GM12878 (cell line): Measurements from ENCODE around the gene NKD1.

Experiments
- CTCF ChIP-seq, 3 experiments: IDR thresholded peaks in 2 of 3; conservative IDR thresholded peaks in 1 of 3; 2 replicates each; pipeline ENCODE4 v1.5.1; 2011; ENCODE audit warnings: low read depth in 3 of 3, low read length in 3 of 3, mild to moderate bottlenecking in 3 of 3, control low read depth in 2 of 3, moderate library complexity in 2 of 3, inconsistent platforms in 1 of 3, mixed read lengths in 1 of 3; ENCODE audit not compliant: control insufficient read depth in 2 of 3, insufficient read depth in 1 of 3; ENCODE audit errors: extremely low read depth in 1 of 3
- EZH2 ChIP-seq: IDR thresholded peaks from 2 replicates; pipeline ENCODE4 v1.6.1; 2012; ENCODE audit warnings: low read depth, mild to moderate bottlenecking, control low read depth, inconsistent platforms, low read length, borderline replicate concordance; ENCODE audit not compliant: control insufficient read depth
- NFYB ChIP-seq: IDR thresholded peaks from 2 replicates; pipeline ENCODE4 v1.6.1; 2011; ENCODE audit warnings: low read depth, mild to moderate bottlenecking, low read length, improper control_type of control experiment, moderate library complexity; ENCODE audit not compliant: insufficient read depth
- TAF1 ChIP-seq: IDR thresholded peaks from 2 replicates; pipeline ENCODE4 v1.6.1; 2011; ENCODE audit warnings: mild to moderate bottlenecking, low read depth, low read length, borderline replicate concordance
- YY1 ChIP-seq: IDR thresholded peaks from 2 replicates; pipeline ENCODE4 v1.6.1; 2011; ENCODE audit warnings: low read depth, mild to moderate bottlenecking, low read length

GRCh38 chr16:50573947-50574744 is 25.9 kb downstream of the NKD1 start:
- TF ChIP-seq EZH2 (no peak), CTCF (IDR thresholded peaks at IDR 0.05 in 2 of 3, conservative IDR thresholded peaks at IDR 0.05 in 1 of 3; ENCODE audit: control insufficient read depth in 2 of 3, extremely low read depth in 1 of 3, insufficient read depth in 1 of 3, low read depth in 3 of 3, low read length in 3 of 3) (no peak), NFYB (no peak), TAF1 (no peak), YY1 (no peak)
